HG02973 (cell line): ENCODE data around the gene PKLR.
"Not testable (repeated sequence)": the region's sequence is repeated elsewhere in the genome, so short reads cannot be mapped to it uniquely, and the experiment has no call there.

ENCODE experiments used
- ATAC-seq: cut with Tn5 transposase; IDR thresholded peaks from one replicate; pipeline ENCODE4 v1.9.1; 2021; ENCODE audit warnings: moderate library complexity; ENCODE audit not compliant: unreplicated experiment

Gene PKLR

GRCh38 chr1:155256058-155256852 lies 45.0 kb downstream of the PKLR start:
- no peak for ATAC-seq

- ATAC-seq = no peak
Observed at GRCh38 chr1:155255243-155256007, 45.8 kb downstream of the PKLR start, which contains the start of gene ENTREP3. TSS of gene ENTREP3 (minus strand) at chr1:155255483. CDS start at chr1:155254877, 606 bp downstream.

- ATAC-seq = no peak
Observed at GRCh38 chr1:155254714-155255242, 46.5 kb downstream of the PKLR start.

GRCh38 chr1:155254228-155254713 lies 47.0 kb downstream of the PKLR start:
- no peak for ATAC-seq

- ATAC-seq = no peak
Observed at GRCh38 chr1:155253797-155254196, 47.4 kb downstream of the PKLR start.

- no peak for ATAC-seq
Observed at GRCh38 chr1:155253208-155253607, 48.0 kb downstream of the PKLR start.

- no peak for ATAC-seq
Observed at GRCh38 chr1:155251566-155251965, 49.7 kb downstream of the PKLR start.

- ATAC-seq = peak; percentile 77
Observed at GRCh38 chr1:155250633-155251449, 50.4 kb downstream of the PKLR start.

- ATAC-seq = no peak
Observed at GRCh38 chr1:155250246-155250632, 51.0 kb downstream of the PKLR start.

- no peak for ATAC-seq
Observed at GRCh38 chr1:155247667-155248553, 53.3 kb downstream of the PKLR start.

GRCh38 chr1:155246796-155247195 lies 54.4 kb downstream of the PKLR start:
- not testable (repeated sequence) for ATAC-seq

GRCh38 chr1:155245163-155245524 lies 56.1 kb downstream of the PKLR start:
- ATAC-seq = no peak

- ATAC-seq = peak; percentile 82
Observed at GRCh38 chr1:155244368-155245162, 56.7 kb downstream of the PKLR start.

GRCh38 chr1:155242805-155243358 lies 58.4 kb downstream of the PKLR start:
- ATAC-seq = no peak

GRCh38 chr1:155241841-155242264 lies 59.4 kb downstream of the PKLR start:
- no peak for ATAC-seq

GRCh38 chr1:155241069-155241679 lies 60.1 kb downstream of the PKLR start:
- ATAC-seq = no peak
